Esophagus muscularis mucosa (tissue), 4 donors: ENCODE data around the gene LGR4. TPM values are rescaled to one million over a fixed set of nuclear protein-coding genes. Genes with fewer than 3 reads are reported as not detected.

ENCODE experiments used
- DNase-seq: peaks from one replicate; pipeline ENCODE4 v3.0.0-alpha.2; 2017; ENCODE audit errors: extremely low spot score
- H3K27ac ChIP-seq, 4 donors: fragments of 200-600 bp; sonication (generic); replicated peaks in 1 of 4; 1 replicate in 3 of 4; 2 replicates in 1 of 4; pipeline ENCODE4 v1.5.1; 2016 to 2019; ENCODE audit warnings: mild to moderate bottlenecking in 1 of 4
- H3K27me3 ChIP-seq, 4 donors: fragments of 200-600 bp; sonication (generic); one replicate each; pipeline versions ENCODE4 v1.5.1 to v1.6.0; 2016 to 2019
- H3K36me3 ChIP-seq, 4 donors: fragments of 200-600 bp; sonication (generic); one replicate each; pipeline ENCODE4 v1.5.1; 2016 to 2019
- H3K4me1 ChIP-seq, 4 donors: fragments of 200-600 bp; sonication (generic); one replicate each; pipeline ENCODE4 v1.5.1; 2016 to 2019
- H3K4me3 ChIP-seq, 4 donors: fragments of 200-600 bp; sonication (generic); 1 replicate in 2 of 4; 2 replicates in 2 of 4; pipeline ENCODE4 v1.5.1; 2016 to 2019; ENCODE audit warnings: mild to moderate bottlenecking in 4 of 4, moderate library complexity in 1 of 4
- H3K9me3 ChIP-seq, 4 donors: fragments of 200-600 bp; sonication (generic); 1 replicate in 3 of 4; 2 replicates in 1 of 4; pipeline ENCODE4 v1.5.1; 2016 to 2019
- CTCF ChIP-seq, 3 experiments: fragments of 200-600 bp in 2 of 3; fragments of 450-650 bp in 1 of 3; sonication (generic) in 2 of 3; IDR thresholded peaks; one replicate each; pipeline ENCODE4 v1.5.1; 2017 to 2019; ENCODE audit warnings: antibody characterized with exemption in 3 of 3, mild to moderate bottlenecking in 2 of 3, moderate library complexity in 1 of 3
- EP300 ChIP-seq: sonication (generic); formaldehyde crosslinking; IDR thresholded peaks from one replicate; pipeline ENCODE4 v1.6.1; 2017; ENCODE audit warnings: antibody characterized with exemption
- POLR2A ChIP-seq: fragments of 450-650 bp; IDR thresholded peaks from one replicate; pipeline ENCODE4 v1.6.1; 2017; ENCODE audit warnings: antibody characterized with exemption, moderate library complexity, mild to moderate bottlenecking, low read depth
- POLR2AphosphoS5 ChIP-seq, 2 donors: sonication (generic); formaldehyde crosslinking; IDR thresholded peaks; one replicate each; pipeline ENCODE4 v1.6.1; 2017; ENCODE audit warnings: antibody characterized with exemption in 2 of 2
- WGBS: methylation state at CpG from one replicate; pipeline ENCODE4 v1.1.5; 2018; 5-methylcytosine and 5-hydroxymethylcytosine counted together
- intact Hi-C: fragments of 100-400 bp; cut with DNase I; formaldehyde crosslinking; loops from one replicate; pipeline ENCODE4 v1.15.1; 2023
- total RNA-seq, 4 donors: library from RNA; depleted of rRNA; stranded (reverse); fragments of >200 nt; gene quantifications; one replicate each; pipeline versions ENCODE4 v1.1.0 to v1.2.1, GENCODE V29; 2016

Gene LGR4
- total RNA-seq, 4 donors from 2014 or later: 24.9 to 37.6 (median 27.6) TPM

GRCh38 chr11:27409049-27409448 lies 63.5 kb downstream of the LGR4 start:
- Histone ChIP-seq H3K27me3 (no peaks in the 10 kb centered on the region), H3K4me3 (no peak overlapping the region), H3K27ac (no peak overlapping the region), H3K36me3 (no peaks in the 10 kb centered on the region), H3K4me1 (peaks cover 0 to 14% (median 3%) of the 10 kb centered on the region in 4 donors), H3K9me3 (no peaks in the 10 kb centered on the region)
- intact Hi-C loops: no loop called here
- no peak for DNase-seq
- TF ChIP-seq POLR2A: no peak
- no peak for TF ChIP-seq POLR2AphosphoS5 (IDR thresholded peaks at IDR 0.05)
- TF ChIP-seq CTCF (IDR thresholded peaks at IDR 0.05): no peak
- TF ChIP-seq EP300: no peak

GRCh38 chr11:27408246-27408800 lies 64.3 kb downstream of the LGR4 start:
- intact Hi-C loops: no loop called here
- no peak overlapping the region for H3K27ac ChIP-seq
- no peaks in the 10 kb centered on the region for H3K9me3 ChIP-seq
- no peaks in the 10 kb centered on the region for H3K36me3 ChIP-seq
- DNase-seq: no peak
- H3K27me3 ChIP-seq: no peaks in the 10 kb centered on the region
- peaks cover 0 to 14% (median 3%) of the 10 kb centered on the region in 4 donors for H3K4me1 ChIP-seq
- WGBS: 80% methylated on average over 2 of the region's 2 CpGs
- TF ChIP-seq CTCF (IDR thresholded peaks at IDR 0.05): no peak
- no peak for TF ChIP-seq POLR2A
- TF ChIP-seq EP300: no peak
- TF ChIP-seq POLR2AphosphoS5 (IDR thresholded peaks at IDR 0.05): no peak
- no peak overlapping the region for H3K4me3 ChIP-seq

- 83% methylated on average over 3 of the region's 3 CpGs for WGBS
- intact Hi-C loops: no loop called here
- Histone ChIP-seq H3K36me3 (no peaks in the 10 kb centered on the region), H3K27ac (no peak overlapping the region), H3K4me3 (no peak overlapping the region), H3K9me3 (no peaks in the 10 kb centered on the region), H3K4me1 (peaks cover 0 to 14% (median 3%) of the 10 kb centered on the region in 4 donors), H3K27me3 (no peaks in the 10 kb centered on the region)
- DNase-seq: no peak
- TF ChIP-seq EP300 (no peak), CTCF (IDR thresholded peaks at IDR 0.05) (no peak), POLR2AphosphoS5 (IDR thresholded peaks at IDR 0.05) (no peak)
Measured at GRCh38 chr11:27406498-27407354, 65.9 kb downstream of the LGR4 start.

- Histone ChIP-seq H3K4me1 (peaks cover 0 to 14% (median 3%) of the 10 kb centered on the region in 4 donors), H3K27me3 (no peaks in the 10 kb centered on the region), H3K4me3 (no peak overlapping the region), H3K36me3 (no peaks in the 10 kb centered on the region), H3K9me3 (no peaks in the 10 kb centered on the region), H3K27ac (no peak overlapping the region)
- TF ChIP-seq POLR2A: no peak
- no peak for TF ChIP-seq CTCF (IDR thresholded peaks at IDR 0.05)
- TF ChIP-seq POLR2AphosphoS5 (IDR thresholded peaks at IDR 0.05): no peak
- no peak for TF ChIP-seq EP300
- DNase-seq: no peak
- intact Hi-C loops: no loop called here
- 87% methylated on average over 3 of the region's 3 CpGs for WGBS
Measured at GRCh38 chr11:27405134-27405533, 67.5 kb downstream of the LGR4 start.
